Small intestine (tissue), 7 donors: ENCODE results near the gene CRACDL. TPM values are rescaled to one million over a fixed set of nuclear protein-coding genes. Genes with fewer than 3 reads are reported as not detected.

Source experiments
- DNase-seq, 2 donors: peaks; one replicate each; pipeline versions ENCODE4 v3.0.0 to v3.0.0-alpha.2; 2013
- FAIRE-seq: peaks from 2 replicates; lab custom pipeline; 2012; peaks lifted over from hg19 to GRCh38; lab: Jason Lieb, UNC
- H3K27ac ChIP-seq, 3 donors: one replicate each; pipeline ENCODE4 v1.5.1; 2013; ENCODE audit warnings: low read length in 2 of 3, mild to moderate bottlenecking in 2 of 3, control low read depth in 1 of 3, inconsistent platforms in 1 of 3, low read depth in 1 of 3, moderate library complexity in 1 of 3
- H3K27me3 ChIP-seq, 3 donors: one replicate each; pipeline ENCODE4 v1.6.1; 2013; ENCODE audit warnings: low read length in 3 of 3, inconsistent platforms in 1 of 3; ENCODE audit not compliant: control insufficient read depth in 3 of 3, insufficient read depth in 3 of 3
- H3K36me3 ChIP-seq, 3 donors: one replicate each; pipeline ENCODE4 v1.6.1; 2013; ENCODE audit warnings: low read length in 3 of 3, inconsistent platforms in 1 of 3, low read depth in 1 of 3, mild to moderate bottlenecking in 1 of 3, moderate library complexity in 1 of 3; ENCODE audit not compliant: control insufficient read depth in 3 of 3, insufficient read depth in 2 of 3
- H3K4me1 ChIP-seq, 3 donors: one replicate each; pipeline ENCODE4 v1.6.1; 2013; ENCODE audit warnings: low read length in 2 of 3, inconsistent platforms in 1 of 3, low read depth in 1 of 3, mild to moderate bottlenecking in 1 of 3, moderate library complexity in 1 of 3; ENCODE audit not compliant: control insufficient read depth in 3 of 3, insufficient read depth in 2 of 3
- H3K4me3 ChIP-seq, 3 donors: one replicate each; pipeline ENCODE4 v1.5.1; 2013; ENCODE audit warnings: low read length in 3 of 3, control low read depth in 1 of 3, inconsistent platforms in 1 of 3, low read depth in 1 of 3, mild to moderate bottlenecking in 1 of 3, moderate library complexity in 1 of 3
- H3K9me3 ChIP-seq, 2 donors: one replicate each; pipeline ENCODE4 v1.6.1; 2013; ENCODE audit warnings: low read depth in 1 of 2, low read length in 1 of 2; ENCODE audit not compliant: control insufficient read depth in 2 of 2, insufficient read depth in 1 of 2
- WGBS, 3 donors: extraction: QIAGEN DNeasy Blood & Tissue Kit; methylation state at CpG; one replicate each; pipeline ENCODE4 v1.1.7; 2013; 5-methylcytosine and 5-hydroxymethylcytosine counted together
- polyA plus RNA-seq, 4 donors: library from polyadenylated mRNA; stranded (reverse) in 3 of 4; unstranded in 1 of 4; fragments of 200-250 nt in 3 of 4; fragments of 120-200 nt in 1 of 4; gene quantifications; one replicate each; pipeline versions ENCODE4 v1.2.1 to v1.2.3, GENCODE V29; 2013
- donor health status: healthy with polysubstance abuse.
- donor health status: control.
- donor health status: control.
- donor health status: Bipolar disorder and iron deficiency.
- donor health status: healthy.

The CRACDL gene
- polyA plus RNA-seq, 4 donors, result 3.0 to 10.3 (median 7.3) TPM

DNA sequence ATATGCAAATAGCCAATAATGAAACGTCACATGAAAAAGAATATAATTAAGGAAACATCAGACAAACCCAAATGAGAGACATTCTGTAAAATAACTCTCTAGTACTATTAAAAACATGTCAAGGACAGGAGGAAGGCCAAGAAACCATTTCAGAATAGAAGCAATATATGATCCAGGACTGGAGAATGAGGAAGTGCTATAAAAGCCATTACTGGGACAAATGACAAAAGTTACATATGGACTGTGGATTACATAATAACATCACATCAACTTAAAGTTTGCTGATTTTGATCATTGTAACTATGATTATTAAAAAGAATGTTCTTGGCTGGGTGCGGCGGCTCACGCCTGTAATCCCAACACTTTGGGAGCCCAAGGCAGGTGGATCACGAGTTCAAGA, 81.3 kb downstream of the CRACDL start:
- Histone ChIP-seq H3K27ac (no peak overlapping the region), H3K4me3 (no peak overlapping the region), H3K27me3 (no peaks in the 10 kb centered on the region), H3K4me1 (no peaks in the 10 kb centered on the region), H3K9me3 (peaks cover 0 to 12% of the 10 kb centered on the region in 2 donors), H3K36me3 (peaks cover 0 to 2% (median 0%) of the 10 kb centered on the region in 3 donors)
- FAIRE-seq (no peak), DNase-seq (no peak)
- WGBS, 3 donors, result 93 to 97% (median 95%) methylated on average over 5 of the region's 5 CpGs

- no peak overlapping the region for H3K4me3 ChIP-seq
- H3K27me3 ChIP-seq, result no peaks in the 10 kb centered on the region
- H3K9me3 ChIP-seq, result peaks cover 0 to 7% of the 10 kb centered on the region in 2 donors
- H3K4me1 ChIP-seq, result no peaks in the 10 kb centered on the region
- DNase-seq (no peak), FAIRE-seq (no peak)
- WGBS, 3 donors, result 80 to 100% (median 95%) methylated on average over 2 of the region's 2 CpGs
- peaks cover 0 to 2% (median 0%) of the 10 kb centered on the region in 3 donors for H3K36me3 ChIP-seq
- no peak overlapping the region for H3K27ac ChIP-seq
Observed at GRCh38 chr2:98852932-98853331, 83.1 kb downstream of the CRACDL start.

GRCh38 chr2:98850074-98850473, 86.0 kb downstream of the CRACDL start:
- WGBS, 3 donors, result 84 to 94% (median 93%) methylated on average over 10 of the region's 10 CpGs
- no peak overlapping the region for H3K27ac ChIP-seq
- peaks cover 0 to 4% (median 0%) of the 10 kb centered on the region in 3 donors for H3K36me3 ChIP-seq
- no peaks in the 10 kb centered on the region for H3K4me1 ChIP-seq
- FAIRE-seq (no peak), DNase-seq (no peak)
- H3K27me3 ChIP-seq, result no peaks in the 10 kb centered on the region
- H3K4me3 ChIP-seq, result no peak overlapping the region
- peaks cover 0 to 2% of the 10 kb centered on the region in 2 donors for H3K9me3 ChIP-seq

- H3K27ac ChIP-seq, result no peak overlapping the region
- FAIRE-seq, result no peak
Observed at GRCh38 chr2:98849113-98849512, 86.9 kb downstream of the CRACDL start.

DNA sequence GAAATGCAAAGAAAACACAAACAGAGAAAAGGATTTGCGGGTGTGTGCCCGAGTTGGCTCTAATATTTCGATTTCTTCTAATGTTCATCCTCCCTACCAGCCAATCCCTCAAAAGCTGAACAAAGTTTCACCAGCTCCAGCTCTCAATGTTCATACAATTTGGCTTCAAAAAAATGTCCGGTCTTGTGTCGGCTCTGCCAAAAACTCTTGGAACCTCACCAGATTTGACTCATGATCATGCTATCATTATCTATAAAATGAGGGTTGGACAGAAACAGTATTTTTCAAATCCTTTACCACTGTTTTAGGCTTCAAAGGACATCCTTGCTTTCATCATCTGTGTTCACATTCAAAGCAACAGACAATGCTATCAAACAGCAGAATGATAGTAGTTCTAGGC, 88.2 kb downstream of the CRACDL start:
- Histone ChIP-seq H3K27ac (no peak overlapping the region), H3K4me3 (no peak overlapping the region), H3K9me3 (peaks cover 0 to 2% of the 10 kb centered on the region in 2 donors), H3K36me3 (peaks cover 0 to 5% (median 0%) of the 10 kb centered on the region in 3 donors), H3K4me1 (no peaks in the 10 kb centered on the region), H3K27me3 (no peaks in the 10 kb centered on the region)
- DNase-seq (no peak), FAIRE-seq (no peak)
- WGBS, 3 donors, result 85 to 95% (median 92%) methylated on average over 5 of the region's 5 CpGs

More at GRCh38 chr2:98849113-98849512, 86.9 kb downstream of the CRACDL start:
- no peak overlapping the region for H3K4me3 ChIP-seq
- no peaks in the 10 kb centered on the region for H3K4me1 ChIP-seq
- H3K36me3 ChIP-seq, result peaks cover 0 to 5% (median 0%) of the 10 kb centered on the region in 3 donors
- WGBS, 3 donors, result 88 to 93% (median 91%) methylated on average over 5 of the region's 5 CpGs
- no peaks in the 10 kb centered on the region for H3K27me3 ChIP-seq
- DNase-seq, result no peak
- H3K9me3 ChIP-seq, result peaks cover 0 to 2% of the 10 kb centered on the region in 2 donors

- Histone ChIP-seq H3K36me3 (peaks cover 0 to 5% (median 0%) of the 10 kb centered on the region in 3 donors), H3K9me3 (no peaks in the 10 kb centered on the region), H3K27me3 (no peaks in the 10 kb centered on the region), H3K4me1 (no peaks in the 10 kb centered on the region), H3K4me3 (no peak overlapping the region), H3K27ac (no peak overlapping the region)
- FAIRE-seq (no peak), DNase-seq (no peak)
Observed at GRCh38 chr2:98846041-98846440, 90.0 kb downstream of the CRACDL start.

DNA sequence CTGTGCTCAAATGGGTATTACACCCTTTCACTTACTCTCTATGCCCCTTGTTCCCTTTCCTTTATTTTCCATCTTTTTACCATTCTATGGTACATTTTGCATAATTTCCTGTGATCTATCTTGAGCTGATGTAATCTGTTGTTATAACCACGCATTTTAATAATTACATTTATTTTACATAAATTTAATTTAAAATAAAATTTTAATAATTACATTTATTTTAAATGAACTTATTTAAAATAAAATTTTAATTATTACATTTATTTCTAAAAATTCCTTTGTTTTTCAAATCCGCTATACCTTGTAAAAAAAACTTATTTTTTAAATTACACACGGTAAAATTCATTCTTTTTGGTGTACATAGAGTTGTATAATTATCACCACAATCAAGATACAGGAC, 93.9 kb downstream of the CRACDL start:
- Histone ChIP-seq H3K4me1 (no peaks in the 10 kb centered on the region), H3K27me3 (no peaks in the 10 kb centered on the region), H3K36me3 (peaks cover 0 to 4% (median 0%) of the 10 kb centered on the region in 3 donors), H3K9me3 (no peaks in the 10 kb centered on the region), H3K27ac (no peak overlapping the region), H3K4me3 (no peak overlapping the region)
- peak; percentile 62 for FAIRE-seq
- no peak for DNase-seq
- WGBS, 3 donors, result 71 to 91% (median 90%) methylated on average over 3 of the region's 3 CpGs

DNA sequence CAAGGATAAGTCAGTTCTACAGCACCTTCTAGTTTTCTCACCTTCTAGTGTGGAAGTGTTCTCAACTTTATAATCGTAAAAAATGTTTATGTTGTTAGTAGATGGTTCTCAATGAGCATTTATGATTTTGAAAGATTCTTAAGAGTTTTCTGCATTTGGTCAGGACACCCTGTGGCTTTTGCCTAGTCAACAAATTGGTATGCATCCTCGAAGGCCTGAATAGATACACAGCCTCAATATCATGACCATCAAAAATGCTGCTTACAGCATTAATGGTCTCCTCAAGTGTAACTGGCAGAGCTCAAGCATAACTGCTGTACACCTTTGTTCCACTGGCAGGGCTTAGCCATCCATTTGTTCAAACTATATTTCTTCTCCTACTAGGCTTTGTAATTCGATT, 96.7 kb downstream of the CRACDL start:
- no peaks in the 10 kb centered on the region for H3K9me3 ChIP-seq
- H3K4me1 ChIP-seq, result no peaks in the 10 kb centered on the region
- peaks cover 0 to 2% (median 0%) of the 10 kb centered on the region in 3 donors for H3K36me3 ChIP-seq
- FAIRE-seq (no peak), DNase-seq (no peak)
- no peak overlapping the region for H3K4me3 ChIP-seq
- H3K27me3 ChIP-seq, result no peaks in the 10 kb centered on the region
- H3K27ac ChIP-seq, result no peak overlapping the region
- 70 to 86% (median 84%) methylated on average over 3 of the region's 3 CpGs for WGBS, 3 donors

DNA sequence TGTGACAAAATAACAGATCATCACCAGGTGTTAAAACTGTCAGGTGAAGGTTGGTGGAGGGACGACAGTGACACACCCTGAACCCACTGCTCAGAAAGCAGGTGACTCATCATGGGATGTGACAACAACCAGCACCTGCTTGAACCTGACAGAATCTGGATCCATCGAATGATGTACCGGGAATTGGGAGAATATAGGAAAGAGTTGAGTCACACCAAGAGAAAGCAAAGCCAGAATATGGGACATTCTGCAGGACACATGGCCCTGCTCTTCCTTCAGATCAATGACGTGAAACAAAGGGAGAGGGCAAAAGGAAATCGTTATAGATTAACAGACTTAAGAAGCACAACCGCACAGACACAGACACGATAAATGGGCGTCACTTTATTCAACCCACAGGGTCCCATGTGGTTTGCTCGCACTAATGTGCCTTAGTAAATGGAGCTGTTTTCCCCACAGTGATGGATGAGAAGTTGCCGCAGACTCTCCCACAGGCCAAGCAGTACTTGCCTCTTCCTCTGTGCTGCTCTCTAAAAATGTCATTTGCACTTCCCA, 100.1 kb downstream of the CRACDL start:
- Histone ChIP-seq H3K27me3 (no peaks in the 10 kb centered on the region), H3K27ac (peak overlapping the region in 1 of 3 donors; percentile 26), H3K9me3 (no peaks in the 10 kb centered on the region), H3K4me1 (no peaks in the 10 kb centered on the region), H3K36me3 (peaks cover 0 to 9% (median 0%) of the 10 kb centered on the region in 3 donors), H3K4me3 (no peak overlapping the region)
- WGBS, 3 donors, result 60 to 74% (median 73%) methylated on average over 10 of the region's 10 CpGs
- DNase-seq, result peak; percentile 22 to 40
- FAIRE-seq, result no peak
